ENCODE data around the gene DNAJB9.

DNAJB9 gene

GRCh38 chr7:108569381-108570145 lies at the start of gene DNAJB9, which contains the start of gene THAP5 (continued):
- no peak for TF ChIP-seq ZNF585B (tag by site-specific recombination; IDR thresholded peaks at IDR 0.05)
- no peak for TF ChIP-seq ZNF292 (tag by site-specific recombination; IDR thresholded peaks at IDR 0.05; ENCODE audit: borderline replicate concordance, low read depth)

- peaks cover 2% of the 10 kb centered on the region; the same call in 1 of the 2 replicates for H3K4me1 ChIP-seq (ENCODE audit: control insufficient read depth, insufficient read depth, low read length)
- TF ChIP-seq ZNF169 (tag by site-specific recombination; IDR thresholded peaks at IDR 0.05) (no peak), ZXDB (tag by site-specific recombination; IDR thresholded peaks at IDR 0.05) (no peak), ZNF140 (tag by site-specific recombination; IDR thresholded peaks at IDR 0.05) (no peak), ZBTB17 (tag by site-specific recombination; IDR thresholded peaks at IDR 0.05) (no peak), ZNF513 (tag by site-specific recombination; IDR thresholded peaks at IDR 0.05) (no peak), ZNF664 (tag by site-specific recombination; IDR thresholded peaks at IDR 0.05) (0 out of 2 replicates have a peak, but pooled peaks have one; percentile 5), ZNF366 (tag by site-specific recombination; conservative IDR thresholded peaks at IDR 0.05) (0 out of 2 replicates have a peak, but pooled peaks have one; percentile 13), KLF1 (tag by site-specific recombination; IDR thresholded peaks at IDR 0.05) (no peak), ZNF768 (tag by site-specific recombination; IDR thresholded peaks at IDR 0.05) (no peak), FEZF1 (tag by site-specific recombination; IDR thresholded peaks at IDR 0.05) (0 out of 2 replicates have a peak, but pooled peaks have one; percentile 6), ZNF19 (tag by site-specific recombination; IDR thresholded peaks at IDR 0.05; ENCODE audit: low read depth) (no peak), ZNF211 (tag by site-specific recombination; IDR thresholded peaks at IDR 0.05; ENCODE audit: low read depth) (no peak), ZNF677 (tag by site-specific recombination; IDR thresholded peaks at IDR 0.05) (no peak), ZNF341 (tag by site-specific recombination; IDR thresholded peaks at IDR 0.05; ENCODE audit: low read depth) (no peak), ZSCAN5A (tag by site-specific recombination; IDR thresholded peaks at IDR 0.05) (no peak), MYNN (tag by site-specific recombination; IDR thresholded peaks at IDR 0.05; ENCODE audit: borderline replicate concordance) (no peak), PRDM10 (tag by site-specific recombination; IDR thresholded peaks at IDR 0.05) (no peak), ZNF501 (tag by site-specific recombination; IDR thresholded peaks at IDR 0.05) (no peak), ZNF350 (tag by site-specific recombination; IDR thresholded peaks at IDR 0.05) (no peak), ZNF777 (tag by site-specific recombination; IDR thresholded peaks at IDR 0.05; ENCODE audit: borderline replicate concordance) (no peak), GLI4 (tag by site-specific recombination; IDR thresholded peaks at IDR 0.05) (no peak), ZNF416 (tag by site-specific recombination; IDR thresholded peaks at IDR 0.05) (no peak), ZNF2 (tag by site-specific recombination; IDR thresholded peaks at IDR 0.05) (no peak), ZSCAN16 (tag by site-specific recombination; IDR thresholded peaks at IDR 0.05) (no peak), ZNF10 (tag by site-specific recombination; IDR thresholded peaks at IDR 0.05) (no peak)
- H3K36me3 ChIP-seq (ENCODE audit: control insufficient read depth in 2 of 2, insufficient read depth in 1 of 2, low read length in 2 of 2), result peaks cover 0 to 6% of the 10 kb centered on the region in 2 experiments; a peak in 2 of 3 replicates
- CTCF ChIA-PET, result no interaction called here
- POLR2A ChIA-PET, result no interaction called here
- H3K4me3 ChIP-seq (ENCODE audit: low read depth, low read length), result no peak overlapping the region
- no peak overlapping the region for H3K27ac ChIP-seq (ENCODE audit: extremely low read depth, low read depth, low read length)
- no peaks in the 10 kb centered on the region for H3K9me3 ChIP-seq (ENCODE audit: control insufficient read depth, insufficient read depth, low read depth, low read length)
Measured at GRCh38 chr7:108522780-108523179, 46.9 kb upstream of the DNAJB9 start.
